GM12801 (cell line): ENCODE data around the gene DCST1.

Experiments
- TF ChIP-seq, protein P1 (sequence below): IDR thresholded peaks from one replicate; pipeline ENCODE4 v1.5.1; 2011; ENCODE audit warnings: control low read depth; ENCODE audit not compliant: insufficient read length; ENCODE audit errors: extremely low read depth

The DCST1 gene

DNA sequence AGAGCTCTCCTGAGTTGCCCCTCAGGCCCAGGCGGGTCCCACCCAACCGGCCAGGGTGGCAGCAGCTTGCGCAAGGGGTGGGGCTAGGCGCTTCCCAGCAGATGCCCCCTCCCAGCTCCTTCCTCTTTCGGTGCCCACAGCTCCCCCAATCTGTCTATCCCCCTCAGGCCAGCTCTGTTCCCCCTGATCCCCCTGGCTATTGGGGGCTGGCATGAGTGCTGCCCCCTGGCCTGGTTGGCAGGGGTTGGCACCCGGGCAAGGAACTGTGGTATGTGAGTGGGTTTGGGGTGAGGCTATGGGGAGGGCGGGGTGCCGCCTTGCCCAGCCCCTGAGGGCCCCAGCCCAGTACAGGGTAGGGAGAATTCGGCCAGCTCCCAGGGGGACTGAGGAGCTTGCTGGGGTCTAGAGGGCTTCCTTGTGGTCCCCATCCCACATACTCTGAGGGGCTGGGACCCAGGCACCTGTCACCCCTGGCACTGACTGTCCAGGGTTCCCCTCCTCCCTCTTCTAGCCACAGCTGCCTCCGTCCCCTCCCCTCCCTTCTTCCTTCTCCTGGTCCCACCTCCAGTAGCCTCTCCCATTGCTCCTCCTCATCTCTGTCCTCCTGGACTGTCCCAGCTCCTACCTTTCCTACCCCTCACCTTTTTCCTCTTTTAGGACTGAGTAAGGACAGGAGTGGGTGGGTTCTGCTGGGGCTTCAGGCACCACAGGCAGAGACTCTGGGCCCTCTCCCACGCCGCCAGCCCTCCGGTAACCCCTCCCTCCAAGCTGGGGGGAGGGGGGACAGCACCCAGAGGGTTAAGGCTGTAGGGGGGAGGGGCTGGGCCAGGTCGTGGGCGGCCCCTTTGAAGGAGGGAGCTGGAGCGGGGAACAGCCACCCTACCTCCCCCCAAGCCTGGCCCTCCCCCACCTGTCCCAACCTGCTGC is 25.3 kb upstream of the DCST1 start:
- TF ChIP-seq, protein P1, sequence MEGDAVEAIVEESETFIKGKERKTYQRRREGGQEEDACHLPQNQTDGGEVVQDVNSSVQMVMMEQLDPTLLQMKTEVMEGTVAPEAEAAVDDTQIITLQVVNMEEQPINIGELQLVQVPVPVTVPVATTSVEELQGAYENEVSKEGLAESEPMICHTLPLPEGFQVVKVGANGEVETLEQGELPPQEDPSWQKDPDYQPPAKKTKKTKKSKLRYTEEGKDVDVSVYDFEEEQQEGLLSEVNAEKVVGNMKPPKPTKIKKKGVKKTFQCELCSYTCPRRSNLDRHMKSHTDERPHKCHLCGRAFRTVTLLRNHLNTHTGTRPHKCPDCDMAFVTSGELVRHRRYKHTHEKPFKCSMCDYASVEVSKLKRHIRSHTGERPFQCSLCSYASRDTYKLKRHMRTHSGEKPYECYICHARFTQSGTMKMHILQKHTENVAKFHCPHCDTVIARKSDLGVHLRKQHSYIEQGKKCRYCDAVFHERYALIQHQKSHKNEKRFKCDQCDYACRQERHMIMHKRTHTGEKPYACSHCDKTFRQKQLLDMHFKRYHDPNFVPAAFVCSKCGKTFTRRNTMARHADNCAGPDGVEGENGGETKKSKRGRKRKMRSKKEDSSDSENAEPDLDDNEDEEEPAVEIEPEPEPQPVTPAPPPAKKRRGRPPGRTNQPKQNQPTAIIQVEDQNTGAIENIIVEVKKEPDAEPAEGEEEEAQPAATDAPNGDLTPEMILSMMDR: no peak

DNA sequence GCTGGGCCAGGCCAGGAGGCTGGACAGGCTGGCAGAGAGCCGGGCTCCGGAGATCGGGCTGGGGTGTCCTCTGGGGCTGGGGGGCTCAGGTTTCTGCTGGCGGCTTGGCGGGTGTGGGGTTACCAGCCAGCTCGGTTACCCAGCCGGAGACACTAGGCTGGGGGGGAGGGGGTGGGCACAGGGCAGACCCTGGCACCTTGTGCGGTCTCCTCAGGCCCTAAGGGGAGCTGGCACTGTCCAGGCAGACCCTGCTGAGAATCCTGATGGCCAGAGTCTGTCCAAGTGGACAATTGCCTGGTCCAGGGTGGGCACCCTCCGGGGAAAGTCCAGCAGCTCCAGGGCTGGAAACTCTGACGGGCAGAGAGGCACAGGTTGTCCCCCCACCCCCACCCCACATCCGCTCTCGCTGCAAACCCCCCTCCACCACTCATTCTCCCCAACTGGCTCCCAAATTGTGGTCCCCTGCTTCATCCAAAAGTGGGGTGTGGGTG is 24.4 kb upstream of the DCST1 start:
- TF ChIP-seq, protein P1: no peak

DNA sequence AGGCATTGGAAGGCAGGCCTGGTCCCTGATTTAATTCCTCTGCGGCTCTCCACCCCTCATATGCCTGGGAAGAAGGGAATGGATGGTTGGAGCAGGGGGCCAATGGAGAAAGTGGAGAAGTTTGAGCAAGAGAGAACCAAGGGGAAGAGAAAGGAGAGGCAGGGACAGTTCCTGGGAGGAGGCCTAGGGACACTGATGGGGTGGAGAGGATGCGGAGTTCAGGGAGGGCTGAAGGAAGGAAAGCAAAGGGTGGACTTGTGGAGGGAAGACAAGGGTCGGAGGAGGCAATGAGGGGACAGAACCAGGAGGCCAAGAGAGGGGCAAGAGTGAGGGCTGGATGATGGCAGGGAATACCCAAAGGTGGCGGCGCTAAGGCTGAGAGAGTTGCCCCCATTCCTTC is 23.9 kb upstream of the DCST1 start:
- TF ChIP-seq, protein P1: no peak

GRCh38 chr1:155010211-155010918 is 23.3 kb upstream of the DCST1 start:
- TF ChIP-seq, protein P1: no peak

DNA sequence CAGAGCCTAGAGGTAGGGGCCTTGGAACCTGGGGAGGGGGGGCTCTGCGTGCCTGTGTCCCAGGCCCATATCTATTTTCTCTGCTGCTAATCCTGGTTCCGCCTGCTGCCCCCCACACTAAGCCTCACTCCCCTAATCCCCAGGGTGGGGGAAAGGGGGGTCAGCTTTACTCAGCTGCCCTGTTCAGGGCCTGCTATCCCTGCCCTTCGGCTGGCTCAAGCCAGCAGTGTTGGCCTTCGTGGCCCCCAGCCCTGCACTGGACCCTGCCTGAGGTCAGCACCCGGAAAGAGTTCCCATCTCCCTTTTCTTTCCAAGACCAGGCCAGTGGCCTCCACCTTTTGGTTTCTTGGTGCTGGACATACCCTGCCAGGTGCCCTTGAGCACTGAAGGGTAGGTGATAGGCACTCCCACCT is 22.6 kb upstream of the DCST1 start:
- TF ChIP-seq, protein P1: no peak

DNA sequence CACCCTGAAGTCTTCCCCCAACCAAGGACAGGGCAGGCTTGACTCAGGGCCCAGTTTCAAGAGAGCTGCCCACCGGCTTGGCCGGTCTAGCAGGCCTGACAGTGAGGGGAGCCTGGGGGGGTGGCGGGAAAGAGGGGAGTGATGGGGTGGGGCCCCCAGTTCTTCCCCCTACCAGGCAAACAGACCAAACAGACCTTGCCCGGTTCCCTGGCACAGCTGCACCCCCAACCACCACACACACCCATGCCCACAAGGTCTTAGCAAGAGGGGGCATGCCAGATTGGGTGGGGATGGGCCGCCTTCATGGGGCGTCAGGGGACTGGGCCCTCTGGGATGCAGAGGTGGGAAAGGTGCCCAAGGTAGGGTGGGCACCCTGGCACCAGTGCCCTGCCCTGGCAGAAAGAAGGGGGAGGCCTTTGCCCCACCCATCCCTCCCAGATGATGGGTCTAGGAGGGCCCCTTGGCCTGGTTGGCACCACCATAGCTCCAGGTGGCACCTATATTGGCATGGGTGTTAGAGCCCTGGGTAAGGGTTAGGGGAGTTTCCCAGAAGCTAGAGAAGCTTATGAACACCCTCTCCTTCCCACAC is 22.1 kb upstream of the DCST1 start:
- TF ChIP-seq, protein P1: no peak

GRCh38 chr1:155012026-155012546 is 21.5 kb upstream of the DCST1 start:
- TF ChIP-seq, protein P1: no peak
